ENCODE results near the gene GZMM.

DNA sequence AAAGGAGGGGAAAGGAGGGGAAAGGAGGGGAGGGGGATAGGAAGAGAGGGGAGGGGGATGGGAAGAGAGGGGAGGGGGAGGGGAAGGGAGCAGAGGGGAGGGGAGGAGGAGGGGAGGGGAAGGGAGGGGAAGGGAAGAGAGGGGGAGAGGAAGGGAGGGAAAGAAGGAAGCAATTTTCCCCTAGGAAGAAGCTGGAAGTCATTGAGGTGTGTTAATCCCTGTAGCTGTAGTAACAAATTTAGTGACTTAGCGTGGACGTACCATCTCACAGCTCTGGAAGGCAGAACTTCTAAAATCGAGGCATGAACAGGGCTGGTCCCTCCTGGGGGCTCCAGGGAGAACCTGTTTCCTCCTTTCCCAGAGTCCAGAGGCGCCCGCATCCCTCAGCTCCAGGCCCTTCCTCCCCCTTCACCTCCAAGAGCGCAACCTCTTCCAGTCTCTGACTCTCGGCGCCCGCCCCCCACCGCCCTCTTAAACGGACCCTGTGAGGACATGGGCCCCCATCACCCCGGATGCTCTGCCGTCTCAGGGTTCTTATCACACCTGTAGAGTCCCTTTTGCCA lies 17.9 kb upstream of the GZMM start:
- TF ChIP-seq POLR2A (IDR thresholded peaks at IDR 0.05), result no peak
- no peak for TF ChIP-seq POLR2AphosphoS5 (IDR thresholded peaks at IDR 0.05)
- TF ChIP-seq CTCF (IDR thresholded peaks at IDR 0.05), result no peak
- no peak for TF ChIP-seq EP300 (IDR thresholded peaks at IDR 0.05)
